Thymus (tissue), 11 donors: Measurements from ENCODE around the gene SIK3. TPM values are rescaled to one million over a fixed set of nuclear protein-coding genes. Genes with fewer than 3 reads are reported as not detected.
"Not testable (repeated sequence)": the region's sequence is repeated elsewhere in the genome, so short reads cannot be mapped to it uniquely, and the experiment has no call there.

Source experiments
- DNase-seq, 9 donors: peaks; one replicate each; pipeline ENCODE4 v3.0.0-alpha.2; 2013; ENCODE audit warnings: low spot score in 9 of 9, low read depth in 6 of 9, missing footprints in 1 of 9
- H3K27ac ChIP-seq, 2 donors: one replicate each; pipeline ENCODE4 v1.5.1; 2013; ENCODE audit warnings: control low read depth in 1 of 2, low read depth in 1 of 2, low read length in 1 of 2, mild to moderate bottlenecking in 1 of 2, moderate library complexity in 1 of 2
- H3K27me3 ChIP-seq, 2 donors: one replicate each; pipeline ENCODE4 v1.5.1; 2013; ENCODE audit warnings: low read length in 1 of 2; ENCODE audit not compliant: control insufficient read depth in 2 of 2, insufficient read depth in 1 of 2
- H3K36me3 ChIP-seq, 2 donors: one replicate each; pipeline ENCODE4 v1.5.1; 2013; ENCODE audit warnings: low read length in 1 of 2, mild to moderate bottlenecking in 1 of 2, moderate library complexity in 1 of 2; ENCODE audit not compliant: control insufficient read depth in 2 of 2, insufficient read depth in 2 of 2
- H3K4me1 ChIP-seq, 2 donors: one replicate each; pipeline ENCODE4 v1.5.1; 2013; ENCODE audit warnings: low read length in 2 of 2; ENCODE audit not compliant: control insufficient read depth in 2 of 2, insufficient read depth in 2 of 2
- H3K4me3 ChIP-seq, 2 donors: one replicate each; pipeline ENCODE4 v1.5.1; 2013; ENCODE audit warnings: low read length in 2 of 2, control low read depth in 1 of 2, mild to moderate bottlenecking in 1 of 2
- H3K9me3 ChIP-seq, 2 donors: one replicate each; pipeline ENCODE4 v1.5.1; 2013; ENCODE audit warnings: low read length in 1 of 2, mild to moderate bottlenecking in 1 of 2; ENCODE audit not compliant: control insufficient read depth in 2 of 2, insufficient read depth in 1 of 2
- WGBS: extraction: QIAGEN DNeasy Blood & Tissue Kit; methylation state at CpG from one replicate; pipeline ENCODE4 v1.1.7; 2013; 5-methylcytosine and 5-hydroxymethylcytosine counted together
- polyA plus RNA-seq: library from polyadenylated mRNA; stranded (reverse); fragments of 200-250 nt; gene quantifications from one replicate; pipeline ENCODE4 v1.2.3, GENCODE V29; 2013
- total RNA-seq: library from RNA; stranded (reverse); fragments of 120-200 nt; gene quantifications from one replicate; pipeline ENCODE4 v1.2.4, GENCODE V29; 2013
- donor health status: healthy.

Gene SIK3
- total and polyA plus RNA-seq, 2 donors, result 10.3 to 12.2 TPM

DNA sequence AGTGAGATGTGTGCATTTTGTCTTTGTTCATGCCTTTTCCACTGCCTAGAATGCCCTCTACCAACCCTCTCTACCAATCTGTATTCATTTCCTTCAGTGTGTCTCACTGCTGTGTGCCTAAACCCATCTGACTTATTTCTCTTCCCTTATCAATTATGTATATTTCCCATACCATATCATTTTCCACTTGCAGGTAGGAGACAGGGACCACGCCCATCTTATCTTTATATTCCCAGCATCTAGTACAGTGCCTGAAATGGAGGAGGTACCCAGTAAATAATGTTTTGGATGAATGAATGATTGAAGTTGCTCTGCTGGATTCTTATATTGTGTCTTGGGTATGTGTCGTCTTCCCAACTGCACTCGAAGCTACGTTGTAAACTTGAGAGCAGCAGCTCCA lies 36.8 kb upstream of the SIK3 start:
- H3K27ac ChIP-seq, H3K9me3 ChIP-seq, H3K36me3 ChIP-seq, H3K27me3 ChIP-seq, H3K4me3 ChIP-seq, DNase-seq, H3K4me1 ChIP-seq: not testable (repeated sequence)
- 91% methylated on average over 1 of the region's 4 CpGs for WGBS

DNA sequence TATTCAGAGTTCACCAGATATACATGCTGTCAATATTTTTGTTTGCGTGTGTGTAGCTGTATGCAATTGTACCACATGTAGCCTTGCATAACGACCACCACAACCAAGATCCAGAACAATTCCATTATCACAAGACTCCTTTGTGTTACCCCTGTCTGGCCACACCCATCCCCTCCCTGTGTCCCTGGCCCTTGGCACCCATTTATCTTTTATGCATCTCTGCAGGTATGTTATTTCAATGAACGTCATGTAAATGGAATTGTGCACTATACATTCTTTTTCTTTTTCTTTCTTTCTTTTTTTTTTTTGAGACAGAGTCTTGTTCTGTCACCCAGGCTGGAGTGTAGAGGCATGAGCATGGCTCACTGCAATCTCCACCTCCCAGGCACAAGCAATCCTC lies 36.2 kb upstream of the SIK3 start:
- 87% methylated on average over 3 of the region's 3 CpGs for WGBS
- no peak for DNase-seq
- no peak overlapping the region for H3K4me3 ChIP-seq

DNA sequence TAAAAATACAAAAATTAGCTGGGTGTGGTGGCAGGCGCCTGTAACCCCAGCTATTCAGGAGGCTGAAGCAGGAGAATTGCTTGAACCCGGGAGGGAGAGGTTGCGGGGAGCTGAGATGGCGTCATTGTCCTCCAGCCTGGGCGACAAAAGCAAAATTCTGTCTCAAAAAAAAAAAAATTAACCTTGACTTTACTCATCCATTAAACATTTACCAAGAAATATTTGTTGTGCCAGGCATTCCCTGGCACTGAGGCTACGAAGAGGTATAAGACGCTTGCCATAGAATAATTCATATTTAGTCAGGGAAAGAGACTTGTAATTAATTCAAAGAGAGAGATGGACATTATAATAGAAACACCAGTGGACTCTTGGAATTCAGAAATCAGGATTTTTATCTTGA lies 32.7 kb upstream of the SIK3 start:
- Histone ChIP-seq H3K4me1 (no peaks in the 10 kb centered on the region), H3K27ac (no peak overlapping the region), H3K4me3 (no peak overlapping the region), H3K27me3 (no peaks in the 10 kb centered on the region), H3K9me3 (no peaks in the 10 kb centered on the region), H3K36me3 (no peaks in the 10 kb centered on the region)
- WGBS, result 97% methylated on average over 7 of the region's 7 CpGs
- no peak for DNase-seq

More for the DNA sequence above, 36.2 kb upstream of the SIK3 start:
- Histone ChIP-seq H3K27ac (no peak overlapping the region), H3K36me3 (no peaks in the 10 kb centered on the region), H3K4me1 (no peaks in the 10 kb centered on the region), H3K27me3 (no peaks in the 10 kb centered on the region), H3K9me3 (no peaks in the 10 kb centered on the region)

DNA sequence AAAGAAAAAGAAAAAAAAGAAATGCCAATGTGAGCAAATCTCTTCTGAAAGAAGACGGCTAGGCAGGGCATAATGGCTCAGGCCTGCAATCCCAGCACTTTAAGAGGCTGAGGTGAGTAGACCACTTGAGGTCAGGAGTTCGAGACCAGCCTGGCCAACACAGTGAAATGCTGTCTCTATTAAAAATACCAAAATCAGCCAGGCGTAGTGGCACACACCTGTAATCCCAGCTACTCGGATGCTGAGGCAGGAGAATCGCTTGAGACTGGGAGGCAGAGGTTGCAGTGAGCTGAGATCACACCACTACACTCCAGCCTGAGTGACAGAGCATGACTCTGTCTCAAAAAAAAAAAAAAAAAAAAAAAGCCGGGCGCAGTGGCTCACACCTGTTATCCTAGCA lies 32.2 kb upstream of the SIK3 start:
- WGBS, result 96% methylated on average over 5 of the region's 7 CpGs

DNA sequence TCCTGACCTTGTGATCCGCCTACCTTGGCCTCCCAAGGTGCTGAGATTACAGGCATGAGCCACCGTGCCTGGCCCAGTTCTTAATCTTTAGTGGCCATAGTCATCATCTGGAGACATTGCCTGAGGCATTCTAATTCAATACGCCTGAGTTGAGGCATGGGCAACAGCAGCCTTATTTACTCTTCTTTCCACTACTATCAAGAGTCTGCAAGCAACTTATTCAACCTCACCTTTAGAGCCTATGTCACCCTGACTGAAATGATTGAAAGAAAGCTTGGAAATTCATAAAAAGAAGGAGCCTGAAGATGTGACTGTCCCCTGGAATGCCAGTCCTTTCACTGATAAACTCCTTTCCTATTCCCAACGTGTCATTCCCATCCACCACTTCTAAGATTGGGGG lies 30.1 kb upstream of the SIK3 start:
- Histone ChIP-seq H3K4me3 (no peak overlapping the region), H3K27me3 (no peaks in the 10 kb centered on the region), H3K36me3 (no peaks in the 10 kb centered on the region), H3K9me3 (no peaks in the 10 kb centered on the region), H3K4me1 (no peaks in the 10 kb centered on the region), H3K27ac (no peak overlapping the region)
- 94% methylated on average over 4 of the region's 4 CpGs for WGBS
- no peak for DNase-seq

More for the DNA sequence above, 32.2 kb upstream of the SIK3 start:
- not testable (repeated sequence) for H3K36me3 ChIP-seq, DNase-seq, H3K27me3 ChIP-seq, H3K27ac ChIP-seq, H3K4me1 ChIP-seq, H3K9me3 ChIP-seq, H3K4me3 ChIP-seq

DNA sequence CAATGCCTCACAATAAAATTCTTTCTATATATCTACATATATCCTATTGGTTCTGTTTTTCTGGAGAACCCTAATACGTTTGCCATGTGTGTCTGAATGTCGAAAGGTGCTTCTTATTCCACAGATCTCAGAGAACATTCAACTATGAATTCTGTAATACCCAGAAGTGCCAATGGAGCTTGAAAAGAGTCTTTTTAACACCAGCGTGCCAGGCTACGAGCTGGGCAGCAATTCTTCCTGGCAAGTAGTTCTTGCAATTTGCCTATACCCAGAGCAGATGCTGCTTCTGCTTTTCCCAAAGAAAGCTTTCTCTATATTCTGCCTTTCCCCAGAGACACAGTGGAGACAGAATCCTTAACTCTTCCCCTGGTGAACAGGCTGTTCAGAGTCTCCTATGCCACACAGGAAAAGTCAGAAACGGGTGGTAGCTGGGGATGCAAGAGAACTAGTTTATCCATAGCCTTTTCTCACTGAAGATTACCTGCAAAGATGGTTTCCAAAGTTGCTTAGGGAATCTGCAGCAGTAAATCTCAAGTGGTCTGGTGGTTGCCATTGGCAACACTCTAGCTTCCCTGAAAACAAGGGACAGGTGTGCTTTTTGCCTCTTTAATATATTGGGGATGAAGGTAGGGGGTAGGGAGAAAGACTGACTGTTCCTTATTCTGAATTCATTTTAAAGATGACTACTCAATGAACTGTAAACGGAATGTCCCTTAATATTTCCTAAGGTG lies 29.1 kb upstream of the SIK3 start:
- H3K9me3 ChIP-seq, result no peaks in the 10 kb centered on the region
- no peak overlapping the region for H3K27ac ChIP-seq
- WGBS, result 88% methylated on average over 6 of the region's 6 CpGs
- H3K27me3 ChIP-seq, result no peaks in the 10 kb centered on the region
- H3K4me3 ChIP-seq, result no peak overlapping the region
- no peaks in the 10 kb centered on the region for H3K36me3 ChIP-seq
- H3K4me1 ChIP-seq, result no peaks in the 10 kb centered on the region
- no peak for DNase-seq

DNA sequence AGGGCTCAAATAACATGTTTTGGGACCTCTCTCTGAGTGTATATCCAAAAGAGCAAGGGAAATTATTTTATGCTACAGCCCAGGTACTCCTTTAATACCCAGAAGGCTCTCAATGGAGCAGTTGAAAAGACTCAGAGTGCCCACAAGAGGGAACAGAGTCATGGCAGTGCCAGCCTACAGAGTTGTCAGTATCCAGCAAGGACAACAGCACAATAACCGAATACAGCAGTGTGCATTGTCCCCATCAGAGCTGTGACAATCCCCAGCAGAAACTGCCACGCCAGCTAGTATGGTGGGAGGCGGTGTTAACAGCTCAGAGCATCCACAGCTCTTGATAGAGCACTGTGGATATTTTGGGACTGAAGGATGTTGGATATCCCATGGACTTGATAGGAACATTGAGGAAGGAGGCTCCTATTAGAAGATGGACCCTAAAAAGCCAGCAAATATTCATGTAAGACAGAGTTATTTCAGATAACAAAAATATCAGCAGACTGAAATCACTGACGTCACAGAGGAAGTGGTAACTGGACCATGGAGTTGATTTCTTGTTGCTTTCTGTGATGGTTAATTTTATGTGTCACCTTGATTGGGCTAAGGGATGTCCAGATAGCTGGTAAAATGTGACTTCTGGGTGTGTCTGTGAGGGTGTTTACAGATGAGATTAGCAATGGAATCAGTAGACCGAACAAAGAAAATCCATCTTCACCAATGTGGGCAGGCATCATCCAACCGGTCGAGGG lies 28.2 kb upstream of the SIK3 start:
- 92% methylated on average over 7 of the region's 7 CpGs for WGBS
- Histone ChIP-seq H3K27ac (no peak overlapping the region), H3K27me3 (no peaks in the 10 kb centered on the region), H3K4me3 (no peak overlapping the region), H3K36me3 (no peaks in the 10 kb centered on the region), H3K4me1 (no peaks in the 10 kb centered on the region), H3K9me3 (no peaks in the 10 kb centered on the region)
- DNase-seq, result no peak

DNA sequence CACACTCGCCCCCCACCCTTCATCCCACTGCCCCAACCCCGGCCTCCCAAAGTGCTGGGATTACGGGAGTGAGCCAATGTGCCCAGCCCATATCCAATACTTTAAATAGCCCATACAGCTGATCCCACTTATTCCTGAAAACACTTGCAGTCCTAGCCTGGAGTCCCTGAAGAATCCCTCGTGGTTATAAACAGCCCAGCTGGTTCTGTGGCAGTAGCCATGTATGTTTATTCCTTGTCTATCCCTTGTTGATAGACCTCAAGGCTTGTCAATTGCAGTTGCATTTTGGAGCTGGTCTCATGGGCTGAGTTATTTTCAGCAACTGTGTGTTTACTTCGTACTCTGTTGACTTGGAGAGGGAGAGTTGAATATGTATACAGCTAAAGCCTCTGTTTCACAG lies 24.3 kb upstream of the SIK3 start:
- no peaks in the 10 kb centered on the region for H3K27me3 ChIP-seq
- H3K4me1 ChIP-seq, result no peaks in the 10 kb centered on the region
- H3K9me3 ChIP-seq, result no peaks in the 10 kb centered on the region
- no peaks in the 10 kb centered on the region for H3K36me3 ChIP-seq
- 92% methylated on average over 5 of the region's 5 CpGs for WGBS
- DNase-seq, result no peak
- no peak overlapping the region for H3K4me3 ChIP-seq
- no peak overlapping the region for H3K27ac ChIP-seq

DNA sequence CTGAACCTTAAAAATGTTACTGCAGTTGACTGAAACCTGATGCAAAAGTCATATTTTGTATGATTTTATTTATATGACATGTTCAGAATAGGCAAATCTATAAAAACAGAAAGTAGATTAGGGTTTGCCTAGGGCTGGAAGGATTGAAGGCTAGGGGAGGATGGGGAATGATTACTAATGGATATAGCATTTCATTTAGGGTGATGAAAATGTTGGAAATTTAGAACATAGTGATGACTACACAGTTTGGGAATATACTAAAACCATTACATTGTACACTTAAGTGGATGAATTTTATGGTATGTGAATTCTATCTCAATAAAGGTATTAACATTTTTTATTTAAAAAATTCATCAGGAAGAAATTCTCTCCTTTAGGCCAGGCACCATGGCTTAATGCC lies 22.9 kb upstream of the SIK3 start:
- no peaks in the 10 kb centered on the region for H3K27me3 ChIP-seq
- H3K27ac ChIP-seq, result no peak overlapping the region
- no peak overlapping the region for H3K4me3 ChIP-seq

More for the DNA sequence above, 22.9 kb upstream of the SIK3 start:
- Histone ChIP-seq H3K36me3 (no peaks in the 10 kb centered on the region), H3K9me3 (no peaks in the 10 kb centered on the region), H3K4me1 (no peaks in the 10 kb centered on the region)
- no peak for DNase-seq
